ENCODE data around the gene RAB11FIP4. TPM values are rescaled to one million over a fixed set of nuclear protein-coding genes. Genes with fewer than 3 reads are reported as not detected.

The RAB11FIP4 gene
- total and polyA plus RNA-seq, 2 of the 13 experiments (the other 11 are each of a cell fraction or from before 2014, with no cell fraction given), result 28.0 to 89.3 TPM

DNA sequence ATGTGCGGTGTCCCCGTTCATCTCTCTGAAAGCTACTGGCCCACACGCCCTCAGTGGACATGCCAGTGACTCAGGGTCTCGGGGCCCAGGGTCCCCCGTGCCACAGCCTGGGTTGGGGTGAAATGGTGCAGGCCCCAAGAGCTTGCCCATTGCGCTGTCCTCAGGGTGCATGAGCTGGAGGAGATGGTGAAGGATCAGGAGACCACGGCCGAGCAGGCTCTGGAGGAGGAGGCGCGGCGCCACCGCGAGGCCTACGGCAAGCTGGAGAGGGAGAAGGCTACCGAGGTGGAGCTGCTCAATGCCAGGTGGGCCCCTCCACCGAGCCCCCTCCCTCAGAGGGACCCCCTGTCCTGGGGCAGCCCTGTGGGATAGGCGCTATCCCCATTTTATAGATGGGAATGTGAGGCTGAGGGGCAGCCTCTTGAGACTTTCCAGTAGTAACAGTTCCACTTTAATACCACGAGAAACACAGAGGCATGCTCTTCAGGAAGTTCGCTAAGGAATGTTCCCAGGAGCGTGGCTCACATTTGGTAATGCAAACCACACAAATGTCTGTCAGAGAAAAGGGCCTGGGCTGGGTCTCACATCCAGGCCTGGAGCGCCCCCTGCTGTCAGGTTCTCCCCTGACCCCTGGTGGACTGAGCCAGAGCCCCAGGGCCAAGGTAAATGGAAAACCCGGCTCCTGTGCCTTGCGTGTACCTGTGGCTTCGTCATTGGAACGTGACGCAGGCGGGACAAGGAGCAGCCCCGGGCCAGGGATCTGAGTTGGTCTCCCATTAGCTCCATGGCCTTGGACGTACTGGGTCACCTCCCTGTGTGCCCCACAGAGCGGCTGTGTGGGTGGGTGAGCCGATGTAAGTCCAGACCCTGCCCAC lies 133.7 kb downstream of the RAB11FIP4 start (continued):
- TF ChIP-seq, protein P1, sequence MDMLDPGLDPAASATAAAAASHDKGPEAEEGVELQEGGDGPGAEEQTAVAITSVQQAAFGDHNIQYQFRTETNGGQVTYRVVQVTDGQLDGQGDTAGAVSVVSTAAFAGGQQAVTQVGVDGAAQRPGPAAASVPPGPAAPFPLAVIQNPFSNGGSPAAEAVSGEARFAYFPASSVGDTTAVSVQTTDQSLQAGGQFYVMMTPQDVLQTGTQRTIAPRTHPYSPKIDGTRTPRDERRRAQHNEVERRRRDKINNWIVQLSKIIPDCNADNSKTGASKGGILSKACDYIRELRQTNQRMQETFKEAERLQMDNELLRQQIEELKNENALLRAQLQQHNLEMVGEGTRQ (IDR thresholded peaks at IDR 0.05; ENCODE audit: low read depth, low read length), result no peak
- TF ChIP-seq, protein P1 (CRISPR knock-in tag; IDR thresholded peaks at IDR 0.05; ENCODE audit: borderline replicate concordance), result no peak
- TF ChIP-seq SRSF4 (IDR thresholded peaks at IDR 0.05; ENCODE audit: low read depth, low read length, poor library complexity, severe bottlenecking), result no peak
- no peak for TF ChIP-seq ARNTL (CRISPR knock-in tag; IDR thresholded peaks at IDR 0.05)
- TF ChIP-seq PITX1 (CRISPR knock-in tag; IDR thresholded peaks at IDR 0.05), result no peak
- TF ChIP-seq, protein P2, sequence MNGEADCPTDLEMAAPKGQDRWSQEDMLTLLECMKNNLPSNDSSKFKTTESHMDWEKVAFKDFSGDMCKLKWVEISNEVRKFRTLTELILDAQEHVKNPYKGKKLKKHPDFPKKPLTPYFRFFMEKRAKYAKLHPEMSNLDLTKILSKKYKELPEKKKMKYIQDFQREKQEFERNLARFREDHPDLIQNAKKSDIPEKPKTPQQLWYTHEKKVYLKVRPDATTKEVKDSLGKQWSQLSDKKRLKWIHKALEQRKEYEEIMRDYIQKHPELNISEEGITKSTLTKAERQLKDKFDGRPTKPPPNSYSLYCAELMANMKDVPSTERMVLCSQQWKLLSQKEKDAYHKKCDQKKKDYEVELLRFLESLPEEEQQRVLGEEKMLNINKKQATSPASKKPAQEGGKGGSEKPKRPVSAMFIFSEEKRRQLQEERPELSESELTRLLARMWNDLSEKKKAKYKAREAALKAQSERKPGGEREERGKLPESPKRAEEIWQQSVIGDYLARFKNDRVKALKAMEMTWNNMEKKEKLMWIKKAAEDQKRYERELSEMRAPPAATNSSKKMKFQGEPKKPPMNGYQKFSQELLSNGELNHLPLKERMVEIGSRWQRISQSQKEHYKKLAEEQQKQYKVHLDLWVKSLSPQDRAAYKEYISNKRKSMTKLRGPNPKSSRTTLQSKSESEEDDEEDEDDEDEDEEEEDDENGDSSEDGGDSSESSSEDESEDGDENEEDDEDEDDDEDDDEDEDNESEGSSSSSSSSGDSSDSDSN (CRISPR knock-in tag; IDR thresholded peaks at IDR 0.05), result no peak
- no peak for TF ChIP-seq MXD1 (CRISPR knock-in tag; IDR thresholded peaks at IDR 0.05)
- no peak for TF ChIP-seq ZNF570 (CRISPR knock-in tag; IDR thresholded peaks at IDR 0.05; ENCODE audit: borderline replicate concordance)
- no peak for TF ChIP-seq ZNF674 (CRISPR knock-in tag; IDR thresholded peaks at IDR 0.05; ENCODE audit: low read depth)
- no peak for TF ChIP-seq KLF9 (CRISPR knock-in tag; IDR thresholded peaks at IDR 0.05; ENCODE audit: low read depth)
- TF ChIP-seq, protein P3, sequence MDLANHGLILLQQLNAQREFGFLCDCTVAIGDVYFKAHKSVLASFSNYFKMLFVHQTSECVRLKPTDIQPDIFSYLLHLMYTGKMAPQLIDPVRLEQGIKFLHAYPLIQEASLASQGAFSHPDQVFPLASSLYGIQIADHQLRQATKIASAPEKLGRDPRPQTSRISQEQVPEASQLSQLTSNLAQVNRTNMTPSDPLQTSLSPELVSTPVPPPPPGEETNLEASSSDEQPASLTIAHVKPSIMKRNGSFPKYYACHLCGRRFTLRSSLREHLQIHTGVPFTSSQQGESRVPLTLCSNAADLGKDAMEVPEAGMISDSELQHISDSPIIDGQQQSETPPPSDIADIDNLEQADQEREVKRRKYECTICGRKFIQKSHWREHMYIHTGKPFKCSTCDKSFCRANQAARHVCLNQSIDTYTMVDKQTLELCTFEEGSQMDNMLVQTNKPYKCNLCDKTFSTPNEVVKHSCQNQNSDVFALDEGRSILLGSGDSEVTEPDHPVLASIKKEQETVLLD (CRISPR knock-in tag; IDR thresholded peaks at IDR 0.05; ENCODE audit: low read depth), result no peak
- TF ChIP-seq RFX3 (CRISPR knock-in tag; IDR thresholded peaks at IDR 0.05), result no peak
- no peak for TF ChIP-seq ZNF646 (CRISPR knock-in tag; IDR thresholded peaks at IDR 0.05)
- TF ChIP-seq ZNF740 (CRISPR knock-in tag; IDR thresholded peaks at IDR 0.05), result no peak
- no peak; the same call in 1 of the 2 replicates for TF ChIP-seq NR2F6 (IDR thresholded peaks at IDR 0.05)
- TF ChIP-seq NR2F6 (CRISPR knock-in tag; IDR thresholded peaks at IDR 0.05), result no peak

Measured in HepG2 (cell line).